HG02798 (cell line): ENCODE results near the gene CPB2.
A peak's percentile ranks its signal among the peaks of the same experiment; 100 is the strongest.

Experiments
- ATAC-seq: cut with Tn5 transposase; IDR thresholded peaks from one replicate; pipeline ENCODE4 v1.9.1; 2021; ENCODE audit warnings: mild to moderate bottlenecking; ENCODE audit not compliant: unreplicated experiment, poor library complexity

CPB2 gene

GRCh38 chr13:46053162-46054012 lies 51.4 kb downstream of the CPB2 start:
- no peak for ATAC-seq

- ATAC-seq = peak; percentile 100
Observed at GRCh38 chr13:46052319-46053161, 52.3 kb downstream of the CPB2 start, which contains the start of gene ZC3H13. Gene ZC3H13 (minus strand): TSS chr13:46052746. CDS start chr13:46045507, 7,239 bp downstream.

GRCh38 chr13:46051968-46052318 lies 52.9 kb downstream of the CPB2 start:
- no peak for ATAC-seq

- ATAC-seq = no peak
Observed at GRCh38 chr13:46050771-46051170, 54.1 kb downstream of the CPB2 start.

GRCh38 chr13:46045424-46045823 lies 59.4 kb downstream of the CPB2 start:
- no peak for ATAC-seq

GRCh38 chr13:46043647-46044046 lies 61.2 kb downstream of the CPB2 start:
- no peak for ATAC-seq

GRCh38 chr13:46041419-46041839 lies 63.4 kb downstream of the CPB2 start:
- ATAC-seq = no peak

- ATAC-seq = no peak
Observed at GRCh38 chr13:46040763-46041162, 64.1 kb downstream of the CPB2 start.

GRCh38 chr13:46039411-46040182 lies 65.2 kb downstream of the CPB2 start:
- no peak for ATAC-seq

- ATAC-seq = no peak
Observed at GRCh38 chr13:46038296-46038695, 66.5 kb downstream of the CPB2 start.

- no peak for ATAC-seq
Observed at GRCh38 chr13:46035066-46035465, 69.8 kb downstream of the CPB2 start.

GRCh38 chr13:46032341-46032740 lies 72.5 kb downstream of the CPB2 start:
- no peak for ATAC-seq

GRCh38 chr13:46031581-46032263 lies 73.1 kb downstream of the CPB2 start:
- ATAC-seq = no peak

GRCh38 chr13:46025157-46025556 lies 79.7 kb downstream of the CPB2 start:
- no peak for ATAC-seq

GRCh38 chr13:46022481-46022880 lies 82.4 kb downstream of the CPB2 start:
- no peak for ATAC-seq

- ATAC-seq = no peak
Observed at GRCh38 chr13:46016216-46016615, 88.6 kb downstream of the CPB2 start.

- ATAC-seq = no peak
Observed at GRCh38 chr13:46015366-46015765, 89.5 kb downstream of the CPB2 start.

GRCh38 chr13:46012404-46012803 lies 92.4 kb downstream of the CPB2 start:
- ATAC-seq = no peak

GRCh38 chr13:46010148-46010547 lies 94.7 kb downstream of the CPB2 start:
- no peak for ATAC-seq

- ATAC-seq = no peak
Observed at GRCh38 chr13:46008631-46009030, 96.2 kb downstream of the CPB2 start.
